Stimulated activated CD4-positive, alpha-beta T cell treated with anti-CD3 and anti-CD28 coated beads, Interleukin-4, amount 100 ng/mL, for 48 hours (primary cell): ENCODE measurements around the gene CNTFR.

Experiments used
- DNase-seq, 2 donors: peaks; one replicate each; pipeline ENCODE4 v3.0.0-alpha.2; 2020; ENCODE audit warnings: low read depth in 2 of 2

Gene CNTFR

GRCh38 chr9:34620061-34620994 is 30.8 kb upstream of the CNTFR start, which contains the start of gene DCTN3:
Gene DCTN3 (minus strand): TSS chr9:34620495. CDS start chr9:34620464, 31 bp downstream.
- DNase-seq: peak; percentile 80 to 87

- DNase-seq: no peak
Observed at GRCh38 chr9:34615132-34615531, 25.6 kb upstream of the CNTFR start.

GRCh38 chr9:34612788-34613390 is 23.4 kb upstream of the CNTFR start:
- peak; percentile 59 to 68 for DNase-seq

- peak; percentile 76 to 83 for DNase-seq
Observed at GRCh38 chr9:34611811-34612787, 22.6 kb upstream of the CNTFR start, which contains the start of gene RPP25L. Gene RPP25L (minus strand): TSS chr9:34612097. CDS start chr9:34611296, 801 bp downstream.

GRCh38 chr9:34611251-34611810 is 21.8 kb upstream of the CNTFR start:
- DNase-seq: no peak

GRCh38 chr9:34610434-34611206 is 21.1 kb upstream of the CNTFR start:
- no peak for DNase-seq

- no peak for DNase-seq
Observed at GRCh38 chr9:34607331-34607730, 17.8 kb upstream of the CNTFR start.

- DNase-seq: no peak
Observed at GRCh38 chr9:34606905-34607304, 17.4 kb upstream of the CNTFR start.

GRCh38 chr9:34606190-34606589 is 16.7 kb upstream of the CNTFR start:
- DNase-seq: no peak

GRCh38 chr9:34603610-34604231 is 14.2 kb upstream of the CNTFR start:
- DNase-seq: peak; percentile 69 to 83

- no peak for DNase-seq
Observed at GRCh38 chr9:34601937-34602573, 12.5 kb upstream of the CNTFR start.

GRCh38 chr9:34600908-34601307 is 11.4 kb upstream of the CNTFR start:
- DNase-seq: no peak

- DNase-seq: no peak
Observed at GRCh38 chr9:34599546-34599945, 10.0 kb upstream of the CNTFR start.

- DNase-seq: no peak
Observed at GRCh38 chr9:34594177-34594576, 4.7 kb upstream of the CNTFR start.

- DNase-seq: no peak
Observed at GRCh38 chr9:34592895-34593601, 3.5 kb upstream of the CNTFR start.

- no peak for DNase-seq
Observed at GRCh38 chr9:34591917-34592866, 2.7 kb upstream of the CNTFR start.

GRCh38 chr9:34591248-34591916 is 1.9 kb upstream of the CNTFR start:
- DNase-seq: peak; percentile 74 to 80
